H1 (cell line): ENCODE measurements around the gene RPUSD2. TPM values are rescaled to one million over a fixed set of nuclear protein-coding genes. Genes with fewer than 3 reads are reported as not detected.

Experiments
- CEBPB ChIP-seq: IDR thresholded peaks from 2 replicates; pipeline ENCODE4 v1.6.1; 2012; ENCODE audit warnings: low read depth, low read length
- CREB1 ChIP-seq: IDR thresholded peaks from 2 replicates; pipeline ENCODE4 v1.6.1; 2012; ENCODE audit warnings: inconsistent platforms
- POLR2AphosphoS5 ChIP-seq: IDR thresholded peaks from 2 replicates; pipeline ENCODE4 v1.6.1; 2011; ENCODE audit warnings: low read depth, low read length
- RNF2 ChIP-seq: fragments of 200-900, 300-1000 bp; sonication (generic); IDR thresholded peaks from 2 replicates; pipeline ENCODE4 v1.7.1; 2016; ENCODE audit warnings: borderline replicate concordance, low read depth, mild to moderate bottlenecking, antibody characterized with exemption, low read length; ENCODE audit not compliant: poor library complexity, severe bottlenecking; ENCODE audit errors: missing control alignments
- polyA plus RNA-seq, 7 experiments: library from polyadenylated mRNA; depleted of rRNA in 3 of 7; stranded (reverse) in 5 of 7; unstranded in 2 of 7; fragments of >200 nt in 5 of 7; fragments of 200-250 nt in 2 of 7; gene quantifications; 1 replicate in 5 of 7; 2 replicates in 1 of 7; 4 replicates in 1 of 7; pipeline versions ENCODE4 v1.2.1 to v1.2.3, GENCODE V29; 2011 to 2013; ENCODE audit warnings: missing spikeins in 2 of 7, mixed read lengths in 2 of 7
- total RNA-seq: library from RNA; stranded (reverse); fragmentation: NEBNext Ultra II Directional; extraction: Animal tissue kit (Norgen Biotek cat#: 25700); gene quantifications from 2 replicates; pipeline ENCODE4 v1.2.1, GENCODE V29; 2021

RPUSD2 gene
- total and polyA plus RNA-seq, 2 of the 8 experiments (the other 6 are each of a cell fraction or from before 2014, with no cell fraction given), result 14.5 to 28.5 TPM

DNA sequence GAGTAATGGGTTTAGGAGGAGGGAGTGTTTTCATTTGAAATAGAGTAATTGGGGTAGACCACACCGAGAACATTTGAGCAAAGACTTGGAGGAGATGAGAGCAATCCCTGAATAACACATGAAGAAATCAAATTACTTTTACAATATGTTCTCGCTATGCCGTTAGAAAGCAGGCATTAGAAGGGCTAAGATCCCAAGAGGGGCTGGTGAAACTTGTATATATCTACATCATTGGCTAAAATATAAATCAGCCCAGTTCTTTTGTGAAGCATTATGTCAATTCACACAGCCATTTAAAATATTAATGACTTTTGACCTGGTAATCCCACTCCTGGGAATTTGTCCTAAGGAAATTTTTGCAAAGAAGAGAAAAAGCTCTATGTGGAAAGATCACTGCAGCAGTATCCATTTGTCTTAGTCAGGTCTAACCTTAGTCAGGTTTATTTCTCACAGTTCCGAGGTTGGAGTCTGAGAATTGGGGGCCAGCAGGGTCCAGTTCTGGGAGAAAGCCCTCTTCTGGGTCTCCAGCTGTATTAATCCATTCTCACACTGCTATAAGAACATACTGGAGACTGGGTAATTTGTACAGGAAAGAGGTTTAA lies 35.2 kb upstream of the RPUSD2 start (continued):
- TF ChIP-seq POLR2AphosphoS5, result no peak
- TF ChIP-seq CEBPB, result no peak
- TF ChIP-seq RNF2, result no peak
- no peak for TF ChIP-seq CREB1
- TF ChIP-seq, all 59 proteins: peak for 0
